Smooth muscle cell (in vitro differentiated cells): ENCODE data around the gene PRKD1. TPM values are rescaled to one million over a fixed set of nuclear protein-coding genes. Genes with fewer than 3 reads are reported as not detected.

Experiments
- DNase-seq: peaks from one replicate; lab custom pipeline; 2025; ENCODE audit not compliant: unreplicated experiment; lab: John Stamatoyannopoulos, UW
- H2AFZ ChIP-seq: fragments of 200-600 bp; sonication (generic); 2 replicates; pipeline ENCODE4 v1.6.0; 2016; ENCODE audit warnings: antibody characterized with exemption, low read depth, mild to moderate bottlenecking
- H3F3A ChIP-seq: fragments of 200-600 bp; sonication (generic); 2 replicates; pipeline ENCODE4 v1.6.0; 2017; ENCODE audit warnings: antibody characterized with exemption, low read depth
- H3K27ac ChIP-seq: fragments of 200-600 bp; sonication (generic); 2 replicates; pipeline ENCODE4 v1.5.1; 2016; ENCODE audit warnings: low read depth, mild to moderate bottlenecking
- H3K27me3 ChIP-seq: fragments of 200-600 bp; sonication (generic); 2 replicates; pipeline ENCODE4 v1.6.1; 2016; ENCODE audit warnings: low read depth, mild to moderate bottlenecking
- H3K36me3 ChIP-seq: fragments of 200-600 bp; sonication (generic); 2 replicates; pipeline ENCODE4 v1.5.1; 2016; ENCODE audit warnings: low read depth
- H3K4me1 ChIP-seq: fragments of 200-600 bp; sonication (generic); 2 replicates; pipeline ENCODE4 v1.5.1; 2016; ENCODE audit warnings: low read depth
- H3K4me2 ChIP-seq: fragments of 200-600 bp; sonication (generic); 2 replicates; pipeline ENCODE4 v1.6.0; 2016; ENCODE audit warnings: mild to moderate bottlenecking
- H3K4me3 ChIP-seq: fragments of 200-600 bp; sonication (generic); 2 replicates; pipeline ENCODE4 v1.5.1; 2016; ENCODE audit warnings: mild to moderate bottlenecking
- H3K79me2 ChIP-seq: fragments of 200-600 bp; sonication (generic); 2 replicates; pipeline ENCODE4 v1.6.0; 2016; ENCODE audit warnings: low read depth, mild to moderate bottlenecking
- H3K9ac ChIP-seq: fragments of 200-600 bp; sonication (generic); 2 replicates; pipeline ENCODE4 v1.6.0; 2016; ENCODE audit warnings: low read depth
- H3K9me3 ChIP-seq: fragments of 200-600 bp; sonication (generic); replicated peaks from 2 replicates; pipeline ENCODE4 v1.5.1; 2016; ENCODE audit warnings: low read depth
- H4K20me1 ChIP-seq: fragments of 200-600 bp; sonication (generic); 2 replicates; pipeline ENCODE4 v1.6.0; 2016; ENCODE audit warnings: low read depth
- CTCF ChIP-seq: fragments of 200-600 bp; sonication (generic); IDR thresholded peaks from 2 replicates; pipeline ENCODE4 v1.5.1; 2017; ENCODE audit warnings: borderline replicate concordance, mild to moderate bottlenecking, antibody characterized with exemption; ENCODE audit not compliant: insufficient read depth, poor library complexity, severe bottlenecking
- WGBS: methylation state at CpG from one replicate; pipeline ENCODE4 v1.1.7; 2016; ENCODE audit warnings: low lambda C conversion rate; 5-methylcytosine and 5-hydroxymethylcytosine counted together
- polyA plus RNA-seq: library from polyadenylated mRNA; unstranded; fragments of >200 nt; fragmentation: Nextera tagmentation; extraction: Ambion mirVana; gene quantifications from 2 replicates; pipeline ENCODE4 v1.2.1, GENCODE V29; 2016
- total RNA-seq: library from RNA; depleted of rRNA; stranded (reverse); fragments of >200 nt; gene quantifications from 2 replicates; pipeline ENCODE4 v1.2.3, GENCODE V29; 2014

PRKD1 gene
- total and polyA plus RNA-seq, 2 experiments from 2014 or later = 3.7 to 7.2 TPM

DNA sequence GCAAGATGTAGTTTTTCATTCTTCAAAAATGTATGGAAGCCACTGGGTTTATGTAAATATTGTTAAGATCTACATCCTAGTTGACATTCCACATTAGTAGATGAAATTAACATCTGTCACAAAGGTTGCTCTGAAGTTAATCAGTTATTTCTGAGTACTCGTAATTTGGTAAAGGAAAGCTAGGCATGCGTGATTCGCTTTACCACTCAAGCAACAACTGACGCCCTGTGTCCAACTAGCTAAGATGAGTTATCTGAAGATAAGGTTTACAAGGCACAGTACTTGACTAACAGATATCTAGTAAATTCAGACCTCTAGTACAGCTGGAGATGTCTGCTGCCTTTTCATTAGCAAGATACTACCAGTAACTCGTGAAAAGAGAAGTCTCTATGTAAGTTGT lies 14.1 kb downstream of the PRKD1 start:
- WGBS = 30% methylated on average over 5 of the region's 5 CpGs
- peaks cover 6% of the 10 kb centered on the region for H3K79me2 ChIP-seq
- no peak overlapping the region for H3K4me3 ChIP-seq
- H3K9ac ChIP-seq = no peak overlapping the region
- H3F3A ChIP-seq = no peaks in the 10 kb centered on the region
- H4K20me1 ChIP-seq = no peaks in the 10 kb centered on the region
- peak overlapping the region; percentile 24 for H3K4me2 ChIP-seq
- no peaks in the 10 kb centered on the region for H3K4me1 ChIP-seq
- no peak for DNase-seq
- H3K27me3 ChIP-seq = no peaks in the 10 kb centered on the region
- no peak overlapping the region for H3K27ac ChIP-seq
- no peak for TF ChIP-seq CTCF
- no peaks in the 10 kb centered on the region for H3K9me3 ChIP-seq
- no peaks in the 10 kb centered on the region for H3K36me3 ChIP-seq
- H2AFZ ChIP-seq = no peak overlapping the region

DNA sequence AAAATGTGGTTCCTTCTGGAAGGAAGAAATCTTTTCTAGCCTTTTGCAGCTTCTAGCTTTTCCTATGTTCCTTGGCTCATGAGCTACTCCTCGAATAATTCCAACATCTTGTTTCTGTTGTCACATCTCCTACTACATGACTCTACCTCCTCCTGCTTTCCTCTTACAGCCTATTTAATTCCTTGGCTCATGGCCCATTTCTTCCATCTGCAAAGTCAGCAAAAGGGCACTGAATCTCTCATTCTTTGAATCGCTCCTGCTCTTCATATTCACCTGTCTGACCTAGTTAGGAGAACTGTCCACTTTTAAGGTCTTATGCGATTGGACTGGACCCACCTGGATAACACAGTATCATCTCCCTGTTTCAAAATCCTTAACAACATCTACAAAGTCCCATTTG lies 15.8 kb downstream of the PRKD1 start:
- Histone ChIP-seq H3K9ac (no peak overlapping the region), H3K36me3 (no peaks in the 10 kb centered on the region), H2AFZ (no peak overlapping the region), H3K27ac (no peak overlapping the region), H3K4me3 (no peak overlapping the region), H3K79me2 (peaks cover 4% of the 10 kb centered on the region), H3K27me3 (no peaks in the 10 kb centered on the region), H4K20me1 (no peaks in the 10 kb centered on the region), H3K4me1 (no peaks in the 10 kb centered on the region), H3K4me2 (no peak overlapping the region), H3K9me3 (no peaks in the 10 kb centered on the region), H3F3A (no peaks in the 10 kb centered on the region)
- DNase-seq = no peak
- no peak for TF ChIP-seq CTCF
- WGBS = 96% methylated on average over 3 of the region's 3 CpGs

GRCh38 chr14:29908652-29909577 lies 18.7 kb downstream of the PRKD1 start:
- WGBS = 98% methylated on average over 17 of the region's 26 CpGs
- no peaks in the 10 kb centered on the region for H3F3A ChIP-seq
- H3K36me3 ChIP-seq = no peaks in the 10 kb centered on the region
- DNase-seq = no peak
- H4K20me1 ChIP-seq = no peaks in the 10 kb centered on the region
- no peak for TF ChIP-seq CTCF
- H3K9ac ChIP-seq = no peak overlapping the region
- H2AFZ ChIP-seq = no peak overlapping the region
- H3K27me3 ChIP-seq = no peaks in the 10 kb centered on the region
- no peaks in the 10 kb centered on the region for H3K9me3 ChIP-seq
- H3K79me2 ChIP-seq = peaks cover 7% of the 10 kb centered on the region
- H3K4me2 ChIP-seq = no peak overlapping the region
- H3K27ac ChIP-seq = no peak overlapping the region
- H3K4me3 ChIP-seq = no peak overlapping the region
- no peaks in the 10 kb centered on the region for H3K4me1 ChIP-seq
